GM21423 (cell line): ENCODE measurements around the gene PDGFRA.

ENCODE experiments used
- ATAC-seq: cut with Tn5 transposase; IDR thresholded peaks from one replicate; pipeline ENCODE4 v1.9.1; 2021; ENCODE audit warnings: mild to moderate bottlenecking, moderate library complexity; ENCODE audit not compliant: unreplicated experiment

Gene PDGFRA

DNA sequence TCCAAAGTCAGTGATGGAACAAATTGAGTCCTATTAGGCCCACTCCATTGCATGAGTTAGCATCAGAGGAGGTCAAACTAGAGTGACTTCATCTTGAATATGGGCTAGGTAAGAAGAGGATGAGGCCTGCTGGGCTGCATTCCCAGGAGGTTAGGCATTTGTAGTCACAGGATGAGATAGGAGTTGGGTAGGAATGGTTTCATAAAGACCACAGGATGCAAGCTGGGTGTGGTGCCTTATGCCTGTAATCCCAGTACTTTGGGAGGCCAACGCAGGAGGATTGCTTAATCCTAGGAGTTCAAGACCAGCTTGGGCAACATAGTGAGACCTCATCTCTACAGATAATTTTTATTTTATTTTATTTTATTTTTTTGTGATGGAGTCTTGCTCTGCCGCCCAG, 26.8 kb downstream of the PDGFRA start:
- ATAC-seq: no peak

DNA sequence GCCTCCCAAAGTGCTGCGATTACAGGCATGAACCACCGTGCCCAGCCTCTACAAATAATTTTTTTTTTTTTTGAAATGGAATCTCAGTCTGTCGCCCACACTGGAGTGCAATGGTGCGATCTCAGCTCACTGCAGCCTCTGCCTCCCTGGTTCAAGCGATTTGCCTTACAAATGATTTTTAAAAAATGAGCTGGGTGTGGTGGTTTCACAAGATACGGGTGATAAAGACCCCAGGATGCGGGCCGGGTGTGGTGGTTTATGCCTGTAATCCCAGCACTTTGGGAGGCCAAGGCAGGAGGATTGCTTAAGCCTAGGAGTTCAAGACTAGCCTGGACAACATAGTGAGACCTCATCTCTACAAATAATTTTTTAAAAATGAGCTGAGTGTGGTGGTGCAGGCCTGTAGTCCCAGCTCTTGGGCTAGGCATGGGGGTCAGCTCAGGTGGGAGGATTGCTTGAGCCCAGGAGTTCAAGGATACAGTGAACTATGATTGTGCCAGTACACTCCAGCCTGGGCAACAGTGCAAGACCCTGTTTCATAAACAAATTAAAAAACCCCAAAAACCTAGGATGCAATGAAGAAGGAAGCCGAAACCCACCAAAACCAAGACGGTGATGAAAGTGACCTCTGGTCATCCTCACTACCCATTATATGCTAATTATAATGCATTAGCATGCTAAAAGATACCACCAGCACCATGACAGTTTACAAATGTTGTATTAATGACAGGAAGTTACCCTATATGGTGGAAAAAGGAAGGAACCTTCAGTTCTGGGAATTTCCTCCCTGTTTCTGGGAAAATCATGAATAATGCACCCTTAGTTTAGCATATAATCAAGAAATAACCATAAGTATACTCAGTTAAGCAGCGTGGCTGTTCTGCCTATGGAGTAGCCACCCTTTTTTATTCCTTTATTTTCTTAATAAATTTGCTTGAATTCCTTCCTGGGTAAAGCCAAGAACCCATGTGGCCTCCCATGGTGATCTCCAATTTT, 27.7 kb downstream of the PDGFRA start:
- ATAC-seq: no peak

DNA sequence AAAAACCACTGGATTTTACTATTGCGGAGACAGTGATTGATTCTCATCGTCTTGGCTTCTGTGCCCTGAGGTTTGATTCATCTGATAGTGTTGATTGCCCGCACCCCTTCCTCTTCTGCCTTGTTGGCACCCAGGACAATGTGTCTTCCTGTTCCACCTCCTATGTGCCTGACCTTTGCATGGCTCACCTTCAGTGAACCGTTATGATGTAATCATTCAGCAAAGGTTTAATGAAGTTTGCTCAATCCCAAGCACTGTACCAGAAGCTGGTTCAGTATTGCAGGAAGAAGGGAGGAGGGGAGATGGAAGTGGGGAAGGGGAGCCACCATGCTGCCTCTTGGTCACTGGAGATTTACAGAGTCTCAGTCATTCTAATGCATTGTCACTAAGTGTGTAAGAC, 36.3 kb downstream of the PDGFRA start:
- no peak for ATAC-seq

DNA sequence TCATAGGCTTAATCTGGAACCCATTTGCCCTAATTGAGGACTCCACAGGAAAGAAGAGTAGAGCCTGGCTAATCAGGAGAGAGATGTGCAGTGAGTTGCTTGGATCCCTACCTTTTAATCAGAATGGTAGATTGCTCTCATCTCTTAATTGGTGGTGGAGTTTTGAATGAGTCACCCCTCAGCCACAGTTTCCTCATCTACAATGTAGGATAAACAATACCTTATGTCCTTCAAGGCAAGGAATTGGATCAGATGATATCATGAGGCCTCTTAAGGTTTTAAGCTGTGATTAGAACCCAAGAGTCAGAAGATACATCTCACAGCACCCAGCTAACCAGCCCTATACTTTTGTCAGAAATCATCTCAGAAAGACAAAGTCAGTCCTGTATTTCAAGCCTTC, 39.1 kb downstream of the PDGFRA start:
- no peak for ATAC-seq

DNA sequence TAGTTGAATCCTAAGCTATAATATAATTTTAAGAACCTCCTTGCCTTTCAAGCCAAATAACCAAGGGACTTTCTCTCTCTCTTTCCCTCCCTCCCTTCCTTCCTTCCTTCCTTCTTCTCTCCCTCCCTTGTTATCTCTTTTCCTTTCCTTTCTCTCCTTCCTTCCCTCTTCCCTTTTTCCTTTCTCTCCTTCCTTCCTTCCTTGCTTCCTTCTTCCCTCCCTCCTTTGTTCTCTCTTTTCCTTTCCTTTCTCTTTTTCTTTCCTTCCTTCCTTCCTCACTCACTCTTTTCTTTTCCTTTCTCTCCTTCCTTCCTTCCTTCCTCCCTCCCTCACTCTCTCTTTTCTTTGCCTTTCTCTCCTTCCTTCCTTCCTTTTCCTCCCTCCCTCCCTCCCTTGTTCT, 42.4 kb downstream of the PDGFRA start:
- ATAC-seq: no peak

DNA sequence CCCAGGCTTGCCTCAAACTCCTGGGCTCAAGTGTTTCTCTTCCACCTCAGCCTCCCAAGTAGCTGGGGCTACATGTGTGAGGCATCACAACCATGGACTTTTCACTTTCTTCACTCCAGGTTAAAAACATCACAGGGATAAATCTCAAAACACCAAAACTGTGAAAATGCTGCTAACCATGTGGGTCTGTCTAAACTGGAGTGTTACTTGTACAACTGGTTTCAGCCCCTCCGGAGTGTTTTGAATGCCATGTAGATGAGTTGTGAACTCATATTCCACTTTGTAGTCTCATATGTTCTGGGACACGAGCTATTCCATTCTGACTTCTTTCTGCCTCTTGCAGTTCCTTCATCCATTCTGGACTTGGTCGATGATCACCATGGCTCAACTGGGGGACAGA, 43.0 kb downstream of the PDGFRA start:
- ATAC-seq: no peak

DNA sequence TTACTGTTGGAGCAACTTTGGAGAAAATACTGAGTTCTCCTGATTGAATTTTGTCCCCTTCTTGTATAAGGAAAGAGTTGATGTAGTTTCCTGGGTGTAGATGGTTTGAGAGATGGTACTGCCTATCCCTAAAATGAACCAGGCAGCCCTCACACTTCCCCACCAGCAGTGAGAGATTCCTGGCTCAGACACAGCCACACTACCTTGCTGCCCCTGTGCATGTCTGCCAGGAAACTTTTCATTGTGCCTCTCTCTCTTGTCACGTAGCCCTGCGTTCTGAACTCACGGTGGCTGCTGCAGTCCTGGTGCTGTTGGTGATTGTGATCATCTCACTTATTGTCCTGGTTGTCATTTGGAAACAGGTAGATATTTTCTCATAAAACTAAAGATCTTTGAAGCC, 45.2 kb downstream of the PDGFRA start:
- ATAC-seq: no peak

DNA sequence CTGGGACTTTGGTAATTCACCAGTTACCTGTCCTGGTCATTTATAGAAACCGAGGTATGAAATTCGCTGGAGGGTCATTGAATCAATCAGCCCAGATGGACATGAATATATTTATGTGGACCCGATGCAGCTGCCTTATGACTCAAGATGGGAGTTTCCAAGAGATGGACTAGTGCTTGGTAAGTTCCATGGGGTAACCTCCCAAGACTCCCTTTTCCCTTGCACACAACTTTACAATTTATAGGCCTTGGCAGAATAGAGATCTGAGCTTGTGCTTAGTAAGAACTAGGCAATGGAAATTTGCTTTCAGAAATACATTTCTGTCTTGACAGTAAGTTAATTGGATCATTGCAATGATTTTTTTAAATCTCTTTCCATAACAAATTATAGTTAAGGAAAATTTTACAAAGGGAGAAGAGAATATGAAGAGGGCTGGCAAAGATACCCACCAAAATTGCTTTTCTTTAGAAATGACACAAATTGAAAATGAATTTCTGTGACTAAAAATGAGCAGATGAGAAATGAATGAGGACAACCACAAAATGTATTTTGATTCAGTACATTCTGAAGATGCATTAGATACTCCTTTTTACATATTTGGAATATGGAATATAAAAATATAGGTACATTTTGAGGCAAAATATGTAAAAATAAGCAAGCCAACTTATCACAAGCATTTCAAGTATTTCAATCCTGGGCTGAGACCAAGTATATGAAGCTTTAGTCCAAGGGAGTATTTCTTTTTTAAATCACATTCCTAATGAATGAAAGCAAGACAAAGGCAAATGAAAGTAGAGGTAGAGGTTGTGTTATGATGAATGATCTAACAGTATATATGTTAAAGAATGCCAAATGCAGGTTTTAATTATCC, 45.9 kb downstream of the PDGFRA start:
- ATAC-seq: no peak

DNA sequence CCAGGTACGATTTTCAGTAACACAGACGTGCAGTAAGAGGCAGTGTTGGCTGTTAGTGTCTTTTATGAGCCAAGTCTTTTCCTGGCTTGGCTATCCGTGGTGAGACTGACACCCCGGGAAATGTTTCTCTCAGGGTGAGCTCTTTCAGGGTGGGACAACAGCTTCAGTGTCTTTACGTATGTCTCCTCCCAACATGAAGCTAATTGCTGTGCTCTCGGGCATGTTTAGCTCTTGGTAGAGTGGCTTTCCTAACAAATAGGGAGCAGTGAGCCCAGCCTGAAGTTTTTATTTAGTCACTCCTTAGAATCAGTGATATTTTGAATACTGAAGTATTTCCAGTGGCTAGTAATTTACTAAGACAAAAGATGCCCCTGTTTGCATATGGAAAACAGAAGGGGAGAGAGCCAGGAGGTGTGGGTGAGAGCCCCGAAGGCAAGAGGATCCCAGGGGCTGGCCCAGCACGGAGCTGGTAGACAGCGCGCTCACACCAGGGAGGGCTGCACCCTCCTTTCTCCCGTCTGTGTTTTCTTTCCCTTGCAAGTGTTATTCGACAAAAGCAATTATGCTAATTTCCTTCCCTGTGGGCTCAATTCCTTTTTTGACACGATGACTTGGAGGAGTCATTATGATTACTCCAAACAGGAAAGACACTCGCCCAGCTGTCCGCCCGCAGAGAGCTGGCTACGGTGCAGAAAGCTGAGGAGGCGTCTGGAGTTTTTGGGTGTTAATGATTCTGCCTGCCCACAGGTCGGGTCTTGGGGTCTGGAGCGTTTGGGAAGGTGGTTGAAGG, 47.7 kb downstream of the PDGFRA start:
- ATAC-seq: peak; percentile 16

DNA sequence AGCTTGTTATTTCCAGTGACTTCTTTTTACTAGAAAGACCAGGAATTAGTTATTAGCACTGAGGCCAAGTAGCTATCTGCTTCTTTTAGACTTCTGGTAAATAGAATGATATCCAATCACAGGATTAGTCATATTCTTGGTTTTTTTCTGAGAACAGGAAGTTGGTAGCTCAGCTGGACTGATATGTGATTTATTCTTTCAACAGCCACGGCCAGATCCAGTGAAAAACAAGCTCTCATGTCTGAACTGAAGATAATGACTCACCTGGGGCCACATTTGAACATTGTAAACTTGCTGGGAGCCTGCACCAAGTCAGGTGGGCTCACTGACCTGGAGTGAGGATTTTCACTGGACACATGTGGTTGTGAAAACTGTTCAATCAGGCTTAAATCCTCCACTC, 48.6 kb downstream of the PDGFRA start:
- ATAC-seq: peak; percentile 69

DNA sequence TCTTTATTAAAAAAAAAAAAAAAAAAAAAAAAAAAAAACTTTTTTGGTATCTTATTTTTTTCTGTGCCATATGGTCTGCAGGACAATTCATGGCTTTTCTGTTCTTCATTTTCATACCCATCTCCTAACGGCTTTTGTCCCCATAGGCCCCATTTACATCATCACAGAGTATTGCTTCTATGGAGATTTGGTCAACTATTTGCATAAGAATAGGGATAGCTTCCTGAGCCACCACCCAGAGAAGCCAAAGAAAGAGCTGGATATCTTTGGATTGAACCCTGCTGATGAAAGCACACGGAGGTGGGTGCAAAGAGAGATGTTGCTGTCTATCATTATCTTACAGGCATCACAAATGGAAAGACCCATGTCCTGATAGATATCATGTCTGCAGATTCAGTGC, 49.1 kb downstream of the PDGFRA start:
- no peak for ATAC-seq

DNA sequence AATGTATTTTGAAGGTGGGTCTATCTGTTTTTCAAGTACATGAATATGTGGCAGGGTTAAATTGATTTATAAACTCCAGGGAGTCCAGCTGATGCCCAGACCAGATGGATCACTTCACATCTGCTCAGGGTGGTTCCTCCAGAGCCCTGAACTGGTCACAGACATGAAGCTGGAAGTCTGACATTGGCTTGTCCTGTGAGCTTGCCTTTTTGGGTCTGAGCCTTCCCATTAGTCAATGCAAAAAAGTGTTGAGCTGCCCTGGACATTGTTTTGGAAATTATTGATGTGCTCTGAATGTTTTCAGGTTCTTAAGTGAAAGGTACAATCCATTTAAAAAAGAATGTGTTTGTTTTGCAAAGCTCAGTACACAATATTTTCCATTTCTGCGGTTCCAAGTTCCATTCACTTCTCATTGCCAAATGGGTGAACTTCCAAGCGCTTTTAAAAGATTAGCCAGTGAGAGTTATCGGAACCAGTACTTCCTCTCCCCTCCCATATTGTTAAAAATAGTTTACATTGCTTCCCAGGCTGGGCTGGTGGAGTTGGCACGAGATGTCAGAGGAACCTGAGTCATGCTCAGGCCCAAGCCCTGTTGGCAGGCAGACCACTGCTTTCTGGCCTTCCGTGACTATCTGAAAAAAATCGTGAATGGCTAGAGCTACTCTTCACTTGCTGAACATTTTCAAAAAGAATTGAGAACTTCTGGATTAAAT, 52.1 kb downstream of the PDGFRA start:
- no peak for ATAC-seq

DNA sequence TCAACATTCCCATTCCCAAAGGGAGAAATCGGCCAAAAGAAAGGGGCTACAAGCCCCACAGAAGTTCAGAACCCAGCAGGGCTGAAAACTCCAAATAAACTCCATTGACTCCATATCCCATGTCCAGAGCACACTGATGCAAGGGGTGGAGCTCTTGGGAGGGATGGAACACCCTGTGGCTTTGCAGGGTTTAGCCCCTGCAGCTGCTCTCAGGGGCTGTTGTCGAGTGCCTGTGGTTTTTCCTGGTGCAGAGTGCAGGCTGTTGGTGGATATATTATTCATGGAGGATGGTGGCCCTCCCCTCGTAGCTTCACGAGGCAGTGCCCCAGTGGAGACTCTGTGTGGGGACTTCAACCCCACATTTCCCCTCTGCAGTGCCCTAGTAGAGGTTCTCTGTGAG, 53.7 kb downstream of the PDGFRA start:
- ATAC-seq: no peak

DNA sequence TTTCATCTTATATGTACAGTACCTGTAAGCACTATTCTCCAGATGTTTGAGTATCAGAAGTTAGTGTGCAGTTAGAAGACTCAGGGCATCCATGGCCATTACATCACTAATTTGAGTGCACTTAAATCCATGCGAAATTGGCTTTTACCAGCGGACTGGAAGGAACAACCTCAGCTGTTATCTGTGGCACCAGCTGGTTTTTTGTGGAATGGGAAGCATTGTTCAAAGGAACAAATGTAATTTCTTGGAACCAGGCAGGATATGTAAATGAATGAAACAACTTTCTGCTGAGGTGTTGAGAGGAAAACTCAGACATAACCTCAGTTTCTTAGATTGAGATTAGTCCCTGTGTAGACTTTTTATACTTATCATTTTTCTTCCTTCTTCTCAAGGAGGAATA, 60.2 kb downstream of the PDGFRA start:
- no peak for ATAC-seq

DNA sequence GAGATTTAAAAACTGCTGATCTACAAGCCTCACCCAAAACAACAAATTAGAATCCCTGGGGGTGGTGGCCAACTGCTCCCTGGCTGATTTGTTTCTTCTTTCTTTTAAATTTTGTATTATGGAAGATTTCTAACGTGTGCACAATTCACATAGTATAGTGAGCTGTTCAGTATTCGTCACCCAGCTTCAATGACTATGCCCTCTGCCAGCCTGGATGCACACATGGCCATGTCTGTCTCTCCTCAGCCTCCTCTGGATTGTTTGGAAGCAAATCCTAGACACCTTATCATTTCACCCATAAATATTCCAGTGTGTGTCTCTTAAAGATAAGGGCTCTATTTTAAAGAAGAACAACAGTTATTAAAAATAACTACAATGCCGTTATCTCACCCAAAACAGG, 61.9 kb downstream of the PDGFRA start:
- no peak for ATAC-seq

DNA sequence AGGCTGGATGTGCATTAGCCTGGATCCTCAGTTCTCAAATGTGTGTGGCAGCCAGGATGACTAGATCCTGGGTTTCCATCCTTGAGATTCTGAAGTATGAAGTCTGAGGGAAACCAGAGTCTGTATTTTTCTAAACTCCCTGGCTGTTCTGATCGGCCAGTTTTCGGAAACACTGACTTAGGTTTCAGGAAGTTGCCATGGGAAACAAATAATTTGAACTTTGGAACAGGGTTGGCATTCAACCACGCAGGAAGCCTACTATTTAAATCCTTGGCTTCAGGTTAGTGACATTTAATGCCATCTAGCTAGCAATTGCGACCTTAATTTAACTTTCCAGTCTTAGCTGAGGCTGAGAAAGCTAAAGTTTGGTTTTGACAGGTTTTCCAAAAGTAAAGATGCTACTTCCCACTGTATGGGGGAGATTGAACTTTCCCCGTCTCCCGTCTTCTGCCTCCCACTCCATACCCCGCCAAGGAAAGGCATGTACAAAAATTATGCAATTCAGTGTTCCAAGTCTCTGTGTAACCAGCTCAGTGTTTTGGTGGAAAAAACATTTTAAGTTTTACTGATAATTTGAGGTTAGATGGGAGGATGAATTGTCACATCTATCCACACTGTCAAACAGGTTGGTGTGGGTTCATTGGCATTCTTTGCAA, 67.6 kb downstream of the PDGFRA start:
- ATAC-seq: no peak

DNA sequence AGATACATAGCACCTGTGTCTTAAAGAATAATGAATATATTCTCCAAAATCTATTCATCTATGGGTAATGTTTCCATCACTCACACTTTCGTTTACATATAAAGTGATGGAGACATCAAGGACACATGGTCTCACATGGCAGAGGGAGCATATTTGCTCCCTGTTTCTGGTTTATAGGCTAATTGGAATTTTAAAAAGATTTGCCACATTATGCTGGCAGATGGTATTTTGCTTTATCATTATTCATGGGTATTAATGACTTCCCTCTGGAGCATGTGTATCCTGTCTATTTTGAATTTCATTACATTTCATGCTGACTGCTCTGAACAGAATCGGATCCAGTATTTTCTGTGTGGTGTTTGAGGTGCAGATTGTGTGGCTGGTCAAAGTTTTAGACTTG, 79.0 kb downstream of the PDGFRA start:
- no peak for ATAC-seq

DNA sequence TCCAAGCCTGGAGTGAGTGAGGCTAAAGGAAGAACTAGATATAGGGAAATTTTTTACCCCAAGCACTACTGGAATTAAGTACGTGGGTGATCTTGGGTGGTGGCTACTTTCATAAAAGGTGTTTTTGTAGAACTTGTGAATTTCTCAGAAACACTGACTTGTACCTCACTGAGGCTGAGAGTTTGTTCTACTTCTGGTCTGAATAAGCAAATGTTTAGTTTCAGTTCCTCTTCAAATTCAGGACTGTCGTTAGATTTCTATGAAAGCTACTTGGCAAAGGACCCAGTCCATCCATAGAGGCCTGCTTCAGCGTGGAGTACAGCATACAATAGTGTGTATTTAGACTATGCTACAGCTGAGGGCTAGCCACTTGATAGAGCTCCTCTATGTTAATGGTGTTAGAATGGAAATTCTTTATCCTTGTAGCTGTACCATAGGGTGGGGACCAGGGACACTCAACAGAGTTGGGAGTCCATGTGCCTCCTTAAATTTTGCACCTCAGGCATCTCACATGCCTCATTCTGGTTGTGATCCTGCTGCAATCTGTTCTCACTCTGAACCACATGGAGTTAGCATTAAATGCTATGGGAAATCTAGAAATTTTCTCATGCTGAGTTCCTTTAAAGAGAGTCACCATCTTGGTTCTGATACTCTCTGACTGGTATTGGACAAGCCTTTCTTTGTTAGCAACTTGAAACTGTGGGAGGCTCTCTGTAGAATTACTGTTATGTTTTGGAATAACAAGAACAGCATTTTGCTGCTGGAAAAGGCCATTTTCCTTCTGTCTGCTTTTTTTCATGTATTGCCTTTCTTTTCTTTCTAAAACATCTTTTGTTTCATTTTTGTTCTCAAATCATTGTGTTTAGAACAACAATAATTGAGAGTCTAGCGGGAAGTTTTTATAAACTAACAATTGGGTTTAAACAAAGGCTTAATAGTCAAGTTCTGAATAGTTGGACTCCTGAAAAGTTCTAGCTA, 86.8 kb downstream of the PDGFRA start:
- peak; percentile 97 for ATAC-seq

DNA sequence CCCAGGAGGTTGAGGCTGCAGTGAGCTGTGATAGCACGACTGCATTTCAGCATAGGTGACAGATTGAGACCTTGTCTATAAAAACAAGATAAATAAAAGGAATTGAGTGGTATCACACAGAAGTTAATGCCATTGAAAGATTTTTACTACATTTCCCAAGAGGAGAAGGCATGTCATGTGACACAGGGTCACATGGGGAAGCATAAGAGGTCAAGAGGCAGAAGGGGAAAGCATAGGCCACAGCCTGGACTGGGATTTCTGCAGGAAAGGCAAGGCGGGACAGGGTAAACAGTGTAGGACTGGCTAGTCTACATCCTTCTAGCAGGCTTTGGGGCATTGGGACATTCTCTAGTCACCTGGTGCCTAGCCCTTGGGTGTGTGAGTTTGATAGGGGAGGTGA, 88.6 kb downstream of the PDGFRA start:
- ATAC-seq: no peak
